ENCODE data around the gene PAM.
"Not testable (repeated sequence)": the region's sequence is repeated elsewhere in the genome, so short reads cannot be mapped to it uniquely, and the experiment has no call there.

Gene PAM

GRCh38 chr5:103031607-103032006, 276.5 kb downstream of the PAM start:
- Mint-ChIP-seq H3K4me3 (no peak overlapping the region), H3K36me3 (ENCODE audit: insufficient read depth) (peaks cover 7% of the 10 kb centered on the region), H3K27me3 (no peaks in the 10 kb centered on the region), H3K4me1 (no peaks in the 10 kb centered on the region), H3K27ac (ENCODE audit: low read depth) (no peak overlapping the region), H3K9me3 (no peaks in the 10 kb centered on the region)
- DNase-seq (ENCODE audit: low spot score in 2 of 2) (no peak), ATAC-seq (replicated peaks; ENCODE audit: extremely low read depth, poor library complexity, severe bottlenecking) (no peak)

GRCh38 chr5:103033696-103034095, 278.6 kb downstream of the PAM start:
- H3K27me3 Mint-ChIP-seq, result peaks cover 10% of the 10 kb centered on the region
- DNase-seq (ENCODE audit: low spot score in 2 of 2) (no peak), ATAC-seq (replicated peaks; ENCODE audit: extremely low read depth, poor library complexity, severe bottlenecking) (no peak)
- peaks cover 3% of the 10 kb centered on the region for H3K36me3 Mint-ChIP-seq (ENCODE audit: insufficient read depth)
- H3K9me3 Mint-ChIP-seq, result no peaks in the 10 kb centered on the region
- no peak overlapping the region for H3K27ac Mint-ChIP-seq (ENCODE audit: low read depth)
- no peak overlapping the region for H3K4me3 Mint-ChIP-seq
- H3K4me1 Mint-ChIP-seq, result no peaks in the 10 kb centered on the region

DNA sequence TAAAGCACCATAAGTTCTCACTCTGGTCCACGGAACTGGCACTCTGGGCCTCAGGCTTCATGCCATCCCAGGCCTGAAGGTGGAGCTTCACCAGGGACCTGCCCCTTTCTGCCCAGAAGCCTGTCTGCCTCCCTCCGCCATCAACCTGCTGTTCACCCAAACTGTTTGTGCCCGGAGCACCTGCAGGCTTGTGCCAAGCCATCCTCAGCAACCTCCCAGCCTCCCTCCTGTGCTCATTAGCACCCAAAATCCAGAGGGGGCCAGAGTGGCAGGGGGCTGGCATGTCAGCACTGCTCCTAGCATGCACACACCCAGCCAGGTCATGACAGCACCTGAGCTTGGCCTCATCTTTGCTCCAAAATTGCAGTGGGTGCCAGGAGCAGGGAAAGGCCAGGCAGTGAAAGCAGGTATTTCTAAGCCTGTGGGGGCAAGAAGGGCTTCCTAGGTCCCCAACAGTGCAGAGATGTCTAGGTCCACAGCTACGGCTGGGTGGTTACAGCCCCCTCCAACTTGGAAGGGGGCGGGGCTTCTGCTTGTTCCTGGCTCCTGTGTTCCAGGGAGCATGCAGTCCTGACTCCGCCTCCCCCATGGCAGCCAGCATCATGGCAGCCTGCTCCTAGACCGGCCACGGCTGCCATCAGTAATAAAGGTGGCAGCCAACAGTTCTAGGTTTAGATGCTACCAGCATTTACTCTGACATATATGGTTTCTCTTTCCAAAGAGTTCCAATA, 279.7 kb downstream of the PAM start:
- Mint-ChIP-seq H3K36me3 (ENCODE audit: insufficient read depth) (no peaks in the 10 kb centered on the region), H3K4me1 (no peaks in the 10 kb centered on the region), H3K4me3 (no peak overlapping the region), H3K27ac (ENCODE audit: low read depth) (no peak overlapping the region), H3K9me3 (no peaks in the 10 kb centered on the region), H3K27me3 (peaks cover 10% of the 10 kb centered on the region)
- DNase-seq (ENCODE audit: low spot score in 2 of 2), result no peak
- ATAC-seq (replicated peaks; ENCODE audit: extremely low read depth, poor library complexity, severe bottlenecking), result no peak

- no peak overlapping the region for H3K4me3 Mint-ChIP-seq
- no peak overlapping the region for H3K27ac Mint-ChIP-seq (ENCODE audit: low read depth)
- no peaks in the 10 kb centered on the region for H3K36me3 Mint-ChIP-seq (ENCODE audit: insufficient read depth)
- H3K9me3 Mint-ChIP-seq, result no peaks in the 10 kb centered on the region
- H3K27me3 Mint-ChIP-seq, result peaks cover 10% of the 10 kb centered on the region
- no peaks in the 10 kb centered on the region for H3K4me1 Mint-ChIP-seq
- ATAC-seq (replicated peaks; ENCODE audit: extremely low read depth, poor library complexity, severe bottlenecking) (no peak), DNase-seq (ENCODE audit: low spot score in 2 of 2) (no peak)
These were observed 280.6 kb downstream of the PAM start for GRCh38 chr5:103035701-103036100.

DNA sequence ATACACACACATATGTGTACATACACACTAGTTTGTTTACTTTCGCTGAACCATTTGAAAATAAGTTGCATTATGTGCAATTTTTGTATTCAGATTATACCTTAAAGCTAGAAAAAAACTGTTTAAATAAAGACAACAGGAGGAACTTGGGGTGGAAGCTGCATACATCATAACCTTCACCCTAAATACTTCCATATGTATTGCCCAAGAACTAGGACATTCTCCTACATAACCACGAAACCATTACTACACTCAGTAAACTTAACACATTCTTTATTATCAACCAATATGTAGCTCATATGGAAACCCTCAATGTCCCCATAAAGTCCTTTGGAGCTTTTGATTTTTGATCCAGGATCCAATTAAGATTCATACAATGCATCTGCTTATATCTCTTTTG, 281.5 kb downstream of the PAM start:
- no peaks in the 10 kb centered on the region for H3K4me1 Mint-ChIP-seq
- H3K36me3 Mint-ChIP-seq (ENCODE audit: insufficient read depth), result no peaks in the 10 kb centered on the region

DNA sequence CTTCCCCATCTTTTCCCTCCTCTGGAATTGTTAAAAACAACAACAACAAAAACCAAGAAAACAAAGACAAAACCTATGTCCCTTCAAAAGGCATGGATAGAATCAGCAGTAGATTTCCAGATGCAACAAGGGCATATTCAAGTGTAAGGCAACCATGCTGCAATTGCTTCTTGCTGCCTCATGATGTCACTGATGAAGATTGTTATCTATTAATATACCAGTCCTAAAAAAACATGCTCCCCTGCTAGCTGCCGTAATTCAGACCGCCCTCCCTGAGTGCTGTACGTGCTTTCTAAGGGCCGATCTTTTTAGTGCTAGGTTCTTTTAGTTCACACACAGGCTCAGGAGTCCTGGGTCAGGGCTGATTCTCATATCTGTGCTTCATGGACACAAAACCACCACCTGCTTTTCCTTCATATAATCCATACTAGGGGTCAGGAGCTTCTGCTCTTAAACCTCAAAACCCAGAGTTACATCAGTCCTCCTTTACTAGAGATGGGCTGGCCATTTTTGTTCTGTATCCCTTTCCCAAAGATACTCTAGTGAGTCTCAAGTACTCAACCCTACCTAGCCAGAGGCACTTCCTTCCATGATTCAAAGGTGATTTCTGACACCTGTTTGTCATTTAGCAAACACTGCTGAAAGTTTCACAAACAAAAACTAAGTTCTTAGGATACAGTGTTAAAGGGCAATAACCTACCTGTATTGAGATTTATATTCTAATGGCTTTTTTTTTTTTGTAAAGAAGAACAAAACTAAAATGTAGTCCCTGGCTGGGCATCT, 282.8 kb downstream of the PAM start:
- Mint-ChIP-seq H3K27me3 (peaks cover 10% of the 10 kb centered on the region), H3K4me1 (no peaks in the 10 kb centered on the region), H3K4me3 (no peak overlapping the region), H3K36me3 (ENCODE audit: insufficient read depth) (no peaks in the 10 kb centered on the region), H3K9me3 (no peaks in the 10 kb centered on the region), H3K27ac (ENCODE audit: low read depth) (no peak overlapping the region)
- DNase-seq (ENCODE audit: low spot score in 2 of 2) (no peak), ATAC-seq (replicated peaks; ENCODE audit: extremely low read depth, poor library complexity, severe bottlenecking) (no peak)

More for the DNA sequence above, 281.5 kb downstream of the PAM start:
- DNase-seq (ENCODE audit: low spot score in 2 of 2), result no peak
- no peak overlapping the region for H3K4me3 Mint-ChIP-seq
- peaks cover 10% of the 10 kb centered on the region for H3K27me3 Mint-ChIP-seq
- no peak for ATAC-seq (replicated peaks; ENCODE audit: extremely low read depth, poor library complexity, severe bottlenecking)
- H3K27ac Mint-ChIP-seq (ENCODE audit: low read depth), result no peak overlapping the region
- no peaks in the 10 kb centered on the region for H3K9me3 Mint-ChIP-seq

DNA sequence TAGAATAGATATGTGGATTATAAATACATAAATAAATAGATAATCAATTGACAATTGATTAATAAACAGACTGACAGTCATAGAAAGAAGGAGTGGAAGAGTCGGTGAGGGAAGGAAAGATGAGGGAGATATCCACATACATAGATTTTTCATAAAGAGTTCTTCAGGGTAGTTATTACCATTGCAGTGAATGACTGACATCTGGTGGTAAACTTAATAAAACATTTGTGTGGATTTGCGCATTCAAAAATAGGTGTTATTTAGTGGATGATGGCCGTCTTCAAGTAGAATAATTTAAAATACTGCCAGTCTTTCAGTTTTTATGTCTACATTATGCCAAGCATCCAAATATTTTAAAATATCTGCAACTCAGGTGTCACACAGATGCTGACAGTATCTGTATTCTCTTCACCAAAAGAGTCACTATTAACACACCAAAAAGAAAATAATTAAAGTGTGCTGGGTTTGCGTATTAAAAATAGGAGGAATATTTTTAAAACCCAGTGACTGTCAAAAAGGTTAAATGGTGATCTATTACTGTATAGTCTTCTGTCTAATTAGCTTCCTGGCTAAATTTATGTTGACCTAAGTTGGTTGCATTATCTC, 286.1 kb downstream of the PAM start:
- no peak overlapping the region for H3K4me3 Mint-ChIP-seq
- no peaks in the 10 kb centered on the region for H3K4me1 Mint-ChIP-seq
- H3K9me3 Mint-ChIP-seq, result no peaks in the 10 kb centered on the region
- H3K27me3 Mint-ChIP-seq, result peaks cover 33% of the 10 kb centered on the region
- DNase-seq (ENCODE audit: low spot score in 2 of 2) (no peak), ATAC-seq (replicated peaks; ENCODE audit: extremely low read depth, poor library complexity, severe bottlenecking) (no peak)
- no peak overlapping the region for H3K27ac Mint-ChIP-seq (ENCODE audit: low read depth)
- no peaks in the 10 kb centered on the region for H3K36me3 Mint-ChIP-seq (ENCODE audit: insufficient read depth)

DNA sequence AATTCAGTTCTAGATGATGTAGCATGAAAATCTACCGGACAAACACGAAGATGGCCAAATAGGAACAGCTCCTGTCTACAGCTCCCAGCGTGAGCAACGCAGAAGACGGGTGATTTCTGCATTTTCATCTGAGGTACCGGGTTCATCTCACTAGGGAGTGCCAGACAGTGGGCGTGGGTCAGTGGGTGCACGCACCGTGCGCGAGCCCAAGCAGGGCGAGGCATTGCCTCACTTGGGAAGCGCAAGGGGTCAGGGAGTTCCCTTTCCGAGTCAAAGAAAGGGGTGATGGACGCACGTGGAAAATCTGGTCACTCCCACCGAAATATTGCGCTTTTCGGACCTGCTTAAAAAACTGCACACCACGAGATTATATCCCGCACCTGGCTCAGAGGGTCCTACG, 291.6 kb downstream of the PAM start:
- H3K9me3 Mint-ChIP-seq; H3K4me3 Mint-ChIP-seq; DNase-seq (ENCODE audit: low spot score in 2 of 2); ATAC-seq (replicated peaks; ENCODE audit: extremely low read depth, poor library complexity, severe bottlenecking); H3K36me3 Mint-ChIP-seq (ENCODE audit: insufficient read depth); H3K27ac Mint-ChIP-seq (ENCODE audit: low read depth); H3K4me1 Mint-ChIP-seq: not testable (repeated sequence)
- peaks cover 44% of the 10 kb centered on the region for H3K27me3 Mint-ChIP-seq

GRCh38 chr5:103057208-103058130, 302.4 kb downstream of the PAM start:
- no peak overlapping the region for H3K4me3 Mint-ChIP-seq
- no peak for DNase-seq (ENCODE audit: low spot score in 2 of 2)
- H3K27ac Mint-ChIP-seq (ENCODE audit: low read depth), result no peak overlapping the region
- H3K4me1 Mint-ChIP-seq, result no peaks in the 10 kb centered on the region
- H3K9me3 Mint-ChIP-seq, result no peaks in the 10 kb centered on the region
- no peak for ATAC-seq (replicated peaks; ENCODE audit: extremely low read depth, poor library complexity, severe bottlenecking)
- H3K27me3 Mint-ChIP-seq, result no peaks in the 10 kb centered on the region
- H3K36me3 Mint-ChIP-seq (ENCODE audit: insufficient read depth), result peaks cover 4% of the 10 kb centered on the region

GRCh38 chr5:103059525-103059924, 304.4 kb downstream of the PAM start:
- DNase-seq (ENCODE audit: low spot score in 2 of 2) (no peak), ATAC-seq (replicated peaks; ENCODE audit: extremely low read depth, poor library complexity, severe bottlenecking) (no peak)
- H3K4me1 Mint-ChIP-seq, result no peaks in the 10 kb centered on the region
- H3K36me3 Mint-ChIP-seq (ENCODE audit: insufficient read depth), result peaks cover 4% of the 10 kb centered on the region
- no peaks in the 10 kb centered on the region for H3K27me3 Mint-ChIP-seq
- no peak overlapping the region for H3K27ac Mint-ChIP-seq (ENCODE audit: low read depth)
- H3K9me3 Mint-ChIP-seq, result no peaks in the 10 kb centered on the region
- H3K4me3 Mint-ChIP-seq, result no peak overlapping the region

GRCh38 chr5:103060424-103060954, 305.4 kb downstream of the PAM start:
- H3K27ac Mint-ChIP-seq (ENCODE audit: low read depth), result no peak overlapping the region

GRCh38 chr5:103066326-103066725, 311.2 kb downstream of the PAM start:
- Mint-ChIP-seq H3K4me1 (no peaks in the 10 kb centered on the region), H3K27ac (ENCODE audit: low read depth) (no peak overlapping the region), H3K36me3 (ENCODE audit: insufficient read depth) (peaks cover 2% of the 10 kb centered on the region), H3K27me3 (no peaks in the 10 kb centered on the region), H3K9me3 (no peaks in the 10 kb centered on the region), H3K4me3 (no peak overlapping the region)
- ATAC-seq (replicated peaks; ENCODE audit: extremely low read depth, poor library complexity, severe bottlenecking), result no peak
- DNase-seq (ENCODE audit: low spot score in 2 of 2), result no peak

More at GRCh38 chr5:103060424-103060954, 305.4 kb downstream of the PAM start:
- H3K9me3 Mint-ChIP-seq, result no peaks in the 10 kb centered on the region
- no peak for ATAC-seq (replicated peaks; ENCODE audit: extremely low read depth, poor library complexity, severe bottlenecking)
- peaks cover 6% of the 10 kb centered on the region for H3K36me3 Mint-ChIP-seq (ENCODE audit: insufficient read depth)
- H3K4me3 Mint-ChIP-seq, result no peak overlapping the region
- H3K27me3 Mint-ChIP-seq, result no peaks in the 10 kb centered on the region
- H3K4me1 Mint-ChIP-seq, result no peaks in the 10 kb centered on the region
- no peak for DNase-seq (ENCODE audit: low spot score in 2 of 2)
